Measurements from ENCODE around the gene COL4A1.

COL4A1 gene

DNA sequence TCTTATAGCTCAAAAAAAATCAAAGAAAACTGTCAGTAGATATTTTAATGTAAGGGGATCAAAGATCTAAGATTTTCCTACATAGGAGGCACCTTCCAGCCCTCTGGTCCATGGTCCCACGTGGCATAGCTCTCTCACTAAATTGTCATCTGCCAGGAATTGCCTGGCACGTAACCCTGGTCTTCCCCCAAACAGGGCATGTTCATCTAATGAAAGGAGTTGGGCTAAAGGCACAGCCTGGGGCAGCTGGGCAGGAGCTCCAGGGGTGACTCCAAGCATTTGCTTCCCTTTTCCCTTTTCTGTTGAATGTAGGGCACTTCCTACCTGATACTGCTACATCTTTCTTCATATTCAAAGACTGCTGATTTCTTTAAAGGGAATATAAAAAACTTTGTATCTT lies 148.7 kb downstream of the COL4A1 start:
- no peak overlapping the region for H3K4me3 ChIP-seq (ENCODE audit: low read depth in 1 of 2, low read length in 2 of 2)
- H3K36me3 ChIP-seq (ENCODE audit: control insufficient read depth in 1 of 2, insufficient read depth in 2 of 2, low read length in 2 of 2): peaks cover 0 to 6% of the 10 kb centered on the region in 2 donors
- no peak overlapping the region for H3K27ac ChIP-seq (ENCODE audit: low read depth, low read length)
- H3K9me3 ChIP-seq (ENCODE audit: control insufficient read depth in 1 of 2, low read length in 2 of 2): no peaks in the 10 kb centered on the region
- no peaks in the 10 kb centered on the region for H3K27me3 ChIP-seq (ENCODE audit: control insufficient read depth in 1 of 2, insufficient read depth in 2 of 2, low read length in 2 of 2)
- no peaks in the 10 kb centered on the region for H3K4me1 ChIP-seq (ENCODE audit: control insufficient read depth in 1 of 2, insufficient read depth in 2 of 2, low read length in 2 of 2)
- no peak overlapping the region for H3K9ac ChIP-seq (ENCODE audit: low read depth in 1 of 2, low read length in 2 of 2)

GRCh38 chr13:110157718-110158117 lies 149.2 kb downstream of the COL4A1 start:
- H3K36me3 ChIP-seq (ENCODE audit: control insufficient read depth in 1 of 2, insufficient read depth in 2 of 2, low read length in 2 of 2): peaks cover 0 to 6% of the 10 kb centered on the region in 2 donors
- H3K9ac ChIP-seq (ENCODE audit: low read depth in 1 of 2, low read length in 2 of 2): no peak overlapping the region
- H3K4me3 ChIP-seq (ENCODE audit: low read depth in 1 of 2, low read length in 2 of 2): no peak overlapping the region
- no peak overlapping the region for H3K27ac ChIP-seq (ENCODE audit: low read depth, low read length)
- H3K4me1 ChIP-seq (ENCODE audit: control insufficient read depth in 1 of 2, insufficient read depth in 2 of 2, low read length in 2 of 2): no peaks in the 10 kb centered on the region
- no peaks in the 10 kb centered on the region for H3K9me3 ChIP-seq (ENCODE audit: control insufficient read depth in 1 of 2, low read length in 2 of 2)
- H3K27me3 ChIP-seq (ENCODE audit: control insufficient read depth in 1 of 2, insufficient read depth in 2 of 2, low read length in 2 of 2): no peaks in the 10 kb centered on the region

GRCh38 chr13:110156301-110157049 lies 150.5 kb downstream of the COL4A1 start:
- no peaks in the 10 kb centered on the region for H3K9me3 ChIP-seq (ENCODE audit: control insufficient read depth in 1 of 2, low read length in 2 of 2)
- no peaks in the 10 kb centered on the region for H3K4me1 ChIP-seq (ENCODE audit: control insufficient read depth in 1 of 2, insufficient read depth in 2 of 2, low read length in 2 of 2)
- H3K27ac ChIP-seq (ENCODE audit: low read depth, low read length): no peak overlapping the region
- no peak overlapping the region for H3K4me3 ChIP-seq (ENCODE audit: low read depth in 1 of 2, low read length in 2 of 2)
- no peak overlapping the region for H3K9ac ChIP-seq (ENCODE audit: low read depth in 1 of 2, low read length in 2 of 2)
- H3K27me3 ChIP-seq (ENCODE audit: control insufficient read depth in 1 of 2, insufficient read depth in 2 of 2, low read length in 2 of 2): no peaks in the 10 kb centered on the region
- peaks cover 0 to 4% of the 10 kb centered on the region in 2 donors for H3K36me3 ChIP-seq (ENCODE audit: control insufficient read depth in 1 of 2, insufficient read depth in 2 of 2, low read length in 2 of 2)

DNA sequence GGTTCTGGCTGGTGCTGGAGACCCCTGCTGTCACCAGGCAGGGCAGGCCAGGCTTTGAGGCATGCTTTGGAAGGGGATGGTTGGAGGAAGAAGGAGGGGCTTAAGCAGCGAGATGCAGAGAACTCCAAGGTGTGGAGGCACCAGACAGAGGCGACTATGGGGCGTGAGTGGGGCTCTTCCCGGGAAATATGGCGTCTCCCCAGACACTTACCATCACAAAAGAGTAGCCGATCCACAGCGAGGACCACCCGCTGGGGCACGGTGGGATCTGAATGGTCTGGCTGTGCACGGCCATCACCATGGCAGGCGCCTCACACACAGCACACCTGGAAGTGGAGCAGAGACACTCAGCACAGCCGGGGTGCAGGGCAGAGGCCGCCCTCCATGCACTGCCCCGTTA lies 151.9 kb downstream of the COL4A1 start:
- no peaks in the 10 kb centered on the region for H3K4me1 ChIP-seq (ENCODE audit: control insufficient read depth in 1 of 2, insufficient read depth in 2 of 2, low read length in 2 of 2)
- no peak overlapping the region for H3K9ac ChIP-seq (ENCODE audit: low read depth in 1 of 2, low read length in 2 of 2)
- no peak overlapping the region for H3K27ac ChIP-seq (ENCODE audit: low read depth, low read length)
- H3K9me3 ChIP-seq (ENCODE audit: control insufficient read depth in 1 of 2, low read length in 2 of 2): no peaks in the 10 kb centered on the region
- H3K4me3 ChIP-seq (ENCODE audit: low read depth in 1 of 2, low read length in 2 of 2): no peak overlapping the region
- H3K36me3 ChIP-seq (ENCODE audit: control insufficient read depth in 1 of 2, insufficient read depth in 2 of 2, low read length in 2 of 2): peaks cover 3 to 4% of the 10 kb centered on the region in 2 donors
- H3K27me3 ChIP-seq (ENCODE audit: control insufficient read depth in 1 of 2, insufficient read depth in 2 of 2, low read length in 2 of 2): no peaks in the 10 kb centered on the region

GRCh38 chr13:110154410-110154933 lies 152.5 kb downstream of the COL4A1 start:
- no peak overlapping the region for H3K27ac ChIP-seq (ENCODE audit: low read depth, low read length)
- H3K4me1 ChIP-seq (ENCODE audit: control insufficient read depth in 1 of 2, insufficient read depth in 2 of 2, low read length in 2 of 2): no peaks in the 10 kb centered on the region
- peaks cover 3 to 4% of the 10 kb centered on the region in 2 donors for H3K36me3 ChIP-seq (ENCODE audit: control insufficient read depth in 1 of 2, insufficient read depth in 2 of 2, low read length in 2 of 2)
- no peaks in the 10 kb centered on the region for H3K9me3 ChIP-seq (ENCODE audit: control insufficient read depth in 1 of 2, low read length in 2 of 2)
- no peak overlapping the region for H3K4me3 ChIP-seq (ENCODE audit: low read depth in 1 of 2, low read length in 2 of 2)
- H3K9ac ChIP-seq (ENCODE audit: low read depth in 1 of 2, low read length in 2 of 2): no peak overlapping the region
- no peaks in the 10 kb centered on the region for H3K27me3 ChIP-seq (ENCODE audit: control insufficient read depth in 1 of 2, insufficient read depth in 2 of 2, low read length in 2 of 2)

GRCh38 chr13:110152351-110152750 lies 154.6 kb downstream of the COL4A1 start:
- no peak overlapping the region for H3K9ac ChIP-seq (ENCODE audit: low read depth in 1 of 2, low read length in 2 of 2)
- H3K9me3 ChIP-seq (ENCODE audit: control insufficient read depth in 1 of 2, low read length in 2 of 2): no peaks in the 10 kb centered on the region
- H3K4me1 ChIP-seq (ENCODE audit: control insufficient read depth in 1 of 2, insufficient read depth in 2 of 2, low read length in 2 of 2): no peaks in the 10 kb centered on the region
- H3K4me3 ChIP-seq (ENCODE audit: low read depth in 1 of 2, low read length in 2 of 2): no peak overlapping the region
- no peak overlapping the region for H3K27ac ChIP-seq (ENCODE audit: low read depth, low read length)
- peaks cover 3 to 4% of the 10 kb centered on the region in 2 donors for H3K36me3 ChIP-seq (ENCODE audit: control insufficient read depth in 1 of 2, insufficient read depth in 2 of 2, low read length in 2 of 2)
- no peaks in the 10 kb centered on the region for H3K27me3 ChIP-seq (ENCODE audit: control insufficient read depth in 1 of 2, insufficient read depth in 2 of 2, low read length in 2 of 2)

- Histone ChIP-seq H3K4me1 (ENCODE audit: control insufficient read depth in 1 of 2, insufficient read depth in 2 of 2, low read length in 2 of 2) (no peaks in the 10 kb centered on the region), H3K27me3 (ENCODE audit: control insufficient read depth in 1 of 2, insufficient read depth in 2 of 2, low read length in 2 of 2) (no peaks in the 10 kb centered on the region), H3K9me3 (ENCODE audit: control insufficient read depth in 1 of 2, low read length in 2 of 2) (no peaks in the 10 kb centered on the region), H3K36me3 (ENCODE audit: control insufficient read depth in 1 of 2, insufficient read depth in 2 of 2, low read length in 2 of 2) (peaks cover 3 to 4% of the 10 kb centered on the region in 2 donors), H3K27ac (ENCODE audit: low read depth, low read length) (no peak overlapping the region), H3K9ac (ENCODE audit: low read depth in 1 of 2, low read length in 2 of 2) (no peak overlapping the region), H3K4me3 (ENCODE audit: low read depth in 1 of 2, low read length in 2 of 2) (no peak overlapping the region)
Observed at GRCh38 chr13:110151462-110151861, 155.5 kb downstream of the COL4A1 start.

GRCh38 chr13:110150384-110151101 lies 156.4 kb downstream of the COL4A1 start:
- no peaks in the 10 kb centered on the region for H3K27me3 ChIP-seq (ENCODE audit: control insufficient read depth in 1 of 2, insufficient read depth in 2 of 2, low read length in 2 of 2)
- H3K4me3 ChIP-seq (ENCODE audit: low read depth in 1 of 2, low read length in 2 of 2): no peak overlapping the region
- no peak overlapping the region for H3K27ac ChIP-seq (ENCODE audit: low read depth, low read length)
- H3K36me3 ChIP-seq (ENCODE audit: control insufficient read depth in 1 of 2, insufficient read depth in 2 of 2, low read length in 2 of 2): peaks cover 3 to 4% of the 10 kb centered on the region in 2 donors
- no peak overlapping the region for H3K9ac ChIP-seq (ENCODE audit: low read depth in 1 of 2, low read length in 2 of 2)
- H3K9me3 ChIP-seq (ENCODE audit: control insufficient read depth in 1 of 2, low read length in 2 of 2): no peaks in the 10 kb centered on the region
- H3K4me1 ChIP-seq (ENCODE audit: control insufficient read depth in 1 of 2, insufficient read depth in 2 of 2, low read length in 2 of 2): no peaks in the 10 kb centered on the region

GRCh38 chr13:110149036-110149435 lies 157.9 kb downstream of the COL4A1 start:
- Histone ChIP-seq H3K36me3 (ENCODE audit: control insufficient read depth in 1 of 2, insufficient read depth in 2 of 2, low read length in 2 of 2) (peaks cover 0 to 3% of the 10 kb centered on the region in 2 donors), H3K27ac (ENCODE audit: low read depth, low read length) (no peak overlapping the region), H3K27me3 (ENCODE audit: control insufficient read depth in 1 of 2, insufficient read depth in 2 of 2, low read length in 2 of 2) (no peaks in the 10 kb centered on the region), H3K4me1 (ENCODE audit: control insufficient read depth in 1 of 2, insufficient read depth in 2 of 2, low read length in 2 of 2) (no peaks in the 10 kb centered on the region), H3K9ac (ENCODE audit: low read depth in 1 of 2, low read length in 2 of 2) (no peak overlapping the region), H3K9me3 (ENCODE audit: control insufficient read depth in 1 of 2, low read length in 2 of 2) (no peaks in the 10 kb centered on the region), H3K4me3 (ENCODE audit: low read depth in 1 of 2, low read length in 2 of 2) (no peak overlapping the region)

DNA sequence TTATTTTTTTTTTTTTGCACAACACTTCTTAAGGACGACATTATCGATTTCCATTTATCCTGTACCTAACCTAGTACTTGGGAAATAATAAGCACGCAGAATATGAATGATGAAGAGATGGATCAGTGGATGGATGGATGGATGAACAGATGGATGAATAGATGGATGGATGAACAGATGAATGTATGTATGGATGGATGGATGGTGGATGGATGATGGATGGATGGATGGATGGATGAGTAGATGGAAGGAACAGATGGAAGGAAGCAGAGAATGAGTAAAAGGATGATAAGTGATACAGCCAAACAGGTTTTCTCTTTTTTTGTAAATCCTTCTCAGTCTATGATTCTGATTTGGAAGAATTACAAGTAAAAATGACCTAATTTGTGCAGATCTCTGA lies 166.9 kb downstream of the COL4A1 start:
- H3K4me3 ChIP-seq (ENCODE audit: low read depth in 1 of 2, low read length in 2 of 2): no peak overlapping the region
- peaks cover 3 to 9% of the 10 kb centered on the region in 2 donors for H3K4me1 ChIP-seq (ENCODE audit: control insufficient read depth in 1 of 2, insufficient read depth in 2 of 2, low read length in 2 of 2)
- H3K36me3 ChIP-seq (ENCODE audit: control insufficient read depth in 1 of 2, insufficient read depth in 2 of 2, low read length in 2 of 2): no peaks in the 10 kb centered on the region
- H3K27me3 ChIP-seq (ENCODE audit: control insufficient read depth in 1 of 2, insufficient read depth in 2 of 2, low read length in 2 of 2): peaks cover 0 to 3% of the 10 kb centered on the region in 2 donors
- H3K9me3 ChIP-seq (ENCODE audit: control insufficient read depth in 1 of 2, low read length in 2 of 2): no peaks in the 10 kb centered on the region
- no peak overlapping the region for H3K9ac ChIP-seq (ENCODE audit: low read depth in 1 of 2, low read length in 2 of 2)
- no peak overlapping the region for H3K27ac ChIP-seq (ENCODE audit: low read depth, low read length)

All from duodenal mucosa (tissue), 2 donors.